ENCODE measurements around the gene IFI27L1.

DNA sequence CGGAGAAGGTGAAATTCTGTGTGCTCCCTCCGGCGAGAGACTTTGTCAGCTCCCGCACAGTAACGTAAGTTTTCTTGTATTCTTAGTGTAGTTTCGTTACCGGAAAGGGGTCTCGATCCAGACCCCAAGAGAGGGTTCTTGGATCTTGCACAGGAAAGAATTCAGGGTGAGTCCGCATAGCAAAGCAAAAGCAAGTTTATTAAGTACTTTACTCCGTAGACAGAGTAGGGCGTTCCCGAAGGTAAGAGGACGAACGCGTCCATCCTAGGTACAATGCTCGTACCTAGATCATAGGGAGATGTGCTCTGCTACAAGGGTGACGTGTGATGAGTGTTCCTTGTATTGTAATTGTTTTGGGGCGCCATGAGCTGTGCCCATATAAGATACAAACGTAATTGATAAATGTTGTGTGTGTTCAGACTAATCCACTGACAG lies 293 bp downstream of the IFI27L1 start:
- TF ChIP-seq, protein P1, sequence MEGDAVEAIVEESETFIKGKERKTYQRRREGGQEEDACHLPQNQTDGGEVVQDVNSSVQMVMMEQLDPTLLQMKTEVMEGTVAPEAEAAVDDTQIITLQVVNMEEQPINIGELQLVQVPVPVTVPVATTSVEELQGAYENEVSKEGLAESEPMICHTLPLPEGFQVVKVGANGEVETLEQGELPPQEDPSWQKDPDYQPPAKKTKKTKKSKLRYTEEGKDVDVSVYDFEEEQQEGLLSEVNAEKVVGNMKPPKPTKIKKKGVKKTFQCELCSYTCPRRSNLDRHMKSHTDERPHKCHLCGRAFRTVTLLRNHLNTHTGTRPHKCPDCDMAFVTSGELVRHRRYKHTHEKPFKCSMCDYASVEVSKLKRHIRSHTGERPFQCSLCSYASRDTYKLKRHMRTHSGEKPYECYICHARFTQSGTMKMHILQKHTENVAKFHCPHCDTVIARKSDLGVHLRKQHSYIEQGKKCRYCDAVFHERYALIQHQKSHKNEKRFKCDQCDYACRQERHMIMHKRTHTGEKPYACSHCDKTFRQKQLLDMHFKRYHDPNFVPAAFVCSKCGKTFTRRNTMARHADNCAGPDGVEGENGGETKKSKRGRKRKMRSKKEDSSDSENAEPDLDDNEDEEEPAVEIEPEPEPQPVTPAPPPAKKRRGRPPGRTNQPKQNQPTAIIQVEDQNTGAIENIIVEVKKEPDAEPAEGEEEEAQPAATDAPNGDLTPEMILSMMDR (conservative IDR thresholded peaks at IDR 0.05; ENCODE audit: low read depth, low read length), result no peak
- TF ChIP-seq EZH2 (IDR thresholded peaks at IDR 0.05; ENCODE audit: borderline replicate concordance, low read depth, low read length, poor library complexity, severe bottlenecking), result no peak

All from A673 (cell line).